Fibroblast of skin of scalp (primary cell): ENCODE results near the gene CEMP1.
"Not testable (repeated sequence)": the region's sequence is repeated elsewhere in the genome, so short reads cannot be mapped to it uniquely, and the experiment has no call there.

Experiments
- DNase-seq: peaks from one replicate; pipeline ENCODE4 v3.0.0-alpha.2; 2013

Gene CEMP1

GRCh38 chr16:2535625-2536013 lies 4.4 kb upstream of the CEMP1 start:
- DNase-seq, result peak; percentile 59

- DNase-seq, result not testable (repeated sequence)
These were observed 3.1 kb upstream of the CEMP1 start for GRCh38 chr16:2534335-2534734.

- DNase-seq, result no peak
These were observed 2.7 kb upstream of the CEMP1 start for GRCh38 chr16:2533912-2534311.

- not testable (repeated sequence) for DNase-seq
These were observed 2.0 kb upstream of the CEMP1 start for GRCh38 chr16:2533142-2533755.

- DNase-seq, result peak; percentile 27
These were observed 1.4 kb upstream of the CEMP1 start for GRCh38 chr16:2532494-2533141.

GRCh38 chr16:2531696-2532493 lies 687 bp upstream of the CEMP1 start:
- DNase-seq, result peak; percentile 97

- no peak for DNase-seq
These were observed 434 bp downstream of the CEMP1 start for GRCh38 chr16:2530629-2531318.

GRCh38 chr16:2529961-2530628 lies 1.1 kb downstream of the CEMP1 start:
- DNase-seq, result no peak

GRCh38 chr16:2529061-2529931 lies 1.9 kb downstream of the CEMP1 start:
- no peak for DNase-seq

- DNase-seq, result no peak
These were observed 2.8 kb downstream of the CEMP1 start for GRCh38 chr16:2528161-2529060.

GRCh38 chr16:2527784-2528100 lies 3.5 kb downstream of the CEMP1 start:
- DNase-seq, result no peak

- no peak for DNase-seq
These were observed 4.0 kb downstream of the CEMP1 start for GRCh38 chr16:2527071-2527783.

- no peak for DNase-seq
These were observed 5.1 kb downstream of the CEMP1 start for GRCh38 chr16:2526135-2526534.

- no peak for DNase-seq
These were observed 6.8 kb downstream of the CEMP1 start for GRCh38 chr16:2524339-2524938.

GRCh38 chr16:2523801-2524231 lies 7.4 kb downstream of the CEMP1 start:
- DNase-seq, result no peak

- DNase-seq, result no peak
These were observed 10.2 kb downstream of the CEMP1 start for GRCh38 chr16:2520784-2521531.

GRCh38 chr16:2520097-2520783 lies 11.0 kb downstream of the CEMP1 start, which contains the start of gene AMDHD2:
Gene AMDHD2 (plus strand): TSS chr16:2520371. CDS start chr16:2520459, 88 bp downstream.
- DNase-seq, result peak; percentile 92

GRCh38 chr16:2519711-2520080 lies 11.5 kb downstream of the CEMP1 start:
- DNase-seq, result no peak
